ENCODE data around the gene FAM236A.
"Not testable (repeated sequence)": the region's sequence is repeated elsewhere in the genome, so short reads cannot be mapped to it uniquely, and the experiment has no call there.

DNA sequence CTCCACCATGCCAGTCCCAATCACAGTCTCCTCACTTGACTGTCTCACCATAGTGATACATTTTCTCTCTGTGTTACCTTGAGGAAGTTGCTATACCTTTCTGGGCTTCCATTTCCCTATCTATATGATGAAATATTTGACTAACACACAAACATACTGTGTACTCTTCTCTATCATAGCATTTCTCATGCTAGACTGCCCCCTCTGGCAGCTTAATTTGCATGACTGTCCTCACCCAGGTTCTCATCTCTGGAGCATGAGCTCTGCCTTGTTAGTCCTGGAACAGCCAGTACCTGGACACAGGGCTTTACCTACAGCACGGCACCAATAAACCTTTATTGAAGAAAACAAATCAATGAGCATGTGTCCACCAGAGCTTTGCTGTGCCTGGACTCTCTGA is 5.7 kb upstream of the FAM236A start:
- not testable (repeated sequence) for TF ChIP-seq POLR2A (IDR thresholded peaks at IDR 0.05)
- TF ChIP-seq, protein P1, sequence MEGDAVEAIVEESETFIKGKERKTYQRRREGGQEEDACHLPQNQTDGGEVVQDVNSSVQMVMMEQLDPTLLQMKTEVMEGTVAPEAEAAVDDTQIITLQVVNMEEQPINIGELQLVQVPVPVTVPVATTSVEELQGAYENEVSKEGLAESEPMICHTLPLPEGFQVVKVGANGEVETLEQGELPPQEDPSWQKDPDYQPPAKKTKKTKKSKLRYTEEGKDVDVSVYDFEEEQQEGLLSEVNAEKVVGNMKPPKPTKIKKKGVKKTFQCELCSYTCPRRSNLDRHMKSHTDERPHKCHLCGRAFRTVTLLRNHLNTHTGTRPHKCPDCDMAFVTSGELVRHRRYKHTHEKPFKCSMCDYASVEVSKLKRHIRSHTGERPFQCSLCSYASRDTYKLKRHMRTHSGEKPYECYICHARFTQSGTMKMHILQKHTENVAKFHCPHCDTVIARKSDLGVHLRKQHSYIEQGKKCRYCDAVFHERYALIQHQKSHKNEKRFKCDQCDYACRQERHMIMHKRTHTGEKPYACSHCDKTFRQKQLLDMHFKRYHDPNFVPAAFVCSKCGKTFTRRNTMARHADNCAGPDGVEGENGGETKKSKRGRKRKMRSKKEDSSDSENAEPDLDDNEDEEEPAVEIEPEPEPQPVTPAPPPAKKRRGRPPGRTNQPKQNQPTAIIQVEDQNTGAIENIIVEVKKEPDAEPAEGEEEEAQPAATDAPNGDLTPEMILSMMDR (IDR thresholded peaks at IDR 0.05) = not testable (repeated sequence)
